Glomerular endothelial cell (primary cell): ENCODE results near the gene CADM4. TPM values are rescaled to one million over a fixed set of nuclear protein-coding genes. Genes with fewer than 3 reads are reported as not detected.
"Not testable (repeated sequence)": the region's sequence is repeated elsewhere in the genome, so short reads cannot be mapped to it uniquely, and the experiment has no call there.

Experiments
- DNase-seq: peaks from one replicate; pipeline ENCODE4 v3.0.0-alpha.2; 2011; ENCODE audit warnings: low read depth, low spot score; ENCODE audit errors: extremely low read depth
- total RNA-seq: library from RNA; depleted of rRNA; stranded (reverse); fragments of >200 nt; gene quantifications from 2 replicates; pipeline ENCODE4 v1.2.3, GENCODE V29; 2015

CADM4 gene
- total RNA-seq, 1 donor from 2014 or later = 8.3 TPM

DNA sequence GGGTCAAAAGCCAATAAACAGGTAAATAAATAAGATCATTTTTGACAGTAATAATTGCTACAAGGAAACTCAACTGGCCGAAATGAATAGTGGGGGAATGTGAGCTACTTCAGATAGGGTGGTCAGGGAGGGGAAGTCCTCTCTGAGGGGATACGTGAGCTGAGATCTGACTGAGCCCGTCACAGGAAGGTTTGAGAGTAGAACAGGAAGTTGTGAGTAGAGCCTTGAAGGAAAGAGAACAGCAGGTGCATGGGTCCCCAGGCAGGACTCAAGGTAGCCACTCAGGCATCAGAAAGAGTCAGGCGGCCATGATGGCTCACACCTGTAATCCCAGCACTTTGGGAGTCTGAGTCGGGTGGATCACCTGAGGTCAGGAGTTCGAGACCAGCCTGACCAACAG is 50.0 kb downstream of the CADM4 start:
- DNase-seq = no peak

DNA sequence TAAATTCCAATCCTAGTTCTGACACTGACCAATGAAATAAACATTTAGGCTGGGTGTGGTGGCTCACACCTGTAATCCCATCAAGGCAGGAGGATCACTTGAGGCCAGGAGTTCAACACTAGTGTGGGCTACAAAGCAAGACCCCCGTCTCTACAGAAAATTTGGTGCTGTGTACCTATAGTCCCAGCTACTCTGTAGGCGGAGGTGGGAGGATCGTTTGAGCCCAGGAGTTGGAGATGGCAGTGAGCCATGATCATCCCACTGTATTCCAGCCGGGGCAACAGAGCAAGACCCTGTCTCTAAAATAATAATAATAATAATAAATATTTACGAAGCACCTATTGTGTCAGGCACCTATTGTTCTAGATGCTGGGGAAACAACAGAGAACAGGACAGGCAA is 50.4 kb downstream of the CADM4 start:
- no peak for DNase-seq

DNA sequence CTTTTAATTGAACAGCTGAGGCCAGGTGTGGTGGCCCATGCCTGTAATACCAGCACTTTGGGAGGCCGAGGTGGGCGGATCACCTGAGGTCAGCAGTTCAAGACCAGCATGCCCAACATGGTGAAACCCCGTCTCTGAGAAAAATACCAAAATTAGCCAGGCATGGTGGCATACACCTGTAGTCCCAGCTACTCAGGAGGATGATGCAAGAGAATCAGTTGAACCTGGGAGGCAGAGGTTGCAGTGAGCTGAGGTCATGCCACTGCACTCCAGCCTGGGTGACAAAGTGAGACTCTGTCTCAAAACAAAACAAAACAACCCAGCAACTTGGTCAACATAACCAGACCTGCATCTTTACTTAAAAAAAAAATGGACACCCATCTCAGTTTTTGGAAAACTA is 52.6 kb downstream of the CADM4 start:
- not testable (repeated sequence) for DNase-seq

DNA sequence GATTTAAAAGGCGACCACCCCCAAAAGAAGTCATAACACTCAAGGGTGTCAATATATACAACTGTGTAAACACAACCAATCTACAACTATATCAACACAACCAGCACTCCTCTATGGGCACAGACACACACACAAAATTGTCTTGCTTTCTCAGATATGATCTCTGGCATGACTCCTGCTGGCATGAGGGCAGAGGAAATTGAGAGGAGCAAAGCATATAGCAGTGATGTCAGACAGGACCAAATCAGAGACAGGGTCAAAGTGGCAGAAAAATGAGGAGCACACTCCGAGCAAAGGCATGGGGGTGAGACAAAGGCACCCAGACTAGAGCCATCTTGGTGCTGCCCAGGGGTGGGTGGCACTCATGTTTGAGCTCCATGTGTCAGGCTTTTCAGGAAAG is 53.3 kb downstream of the CADM4 start:
- no peak for DNase-seq

DNA sequence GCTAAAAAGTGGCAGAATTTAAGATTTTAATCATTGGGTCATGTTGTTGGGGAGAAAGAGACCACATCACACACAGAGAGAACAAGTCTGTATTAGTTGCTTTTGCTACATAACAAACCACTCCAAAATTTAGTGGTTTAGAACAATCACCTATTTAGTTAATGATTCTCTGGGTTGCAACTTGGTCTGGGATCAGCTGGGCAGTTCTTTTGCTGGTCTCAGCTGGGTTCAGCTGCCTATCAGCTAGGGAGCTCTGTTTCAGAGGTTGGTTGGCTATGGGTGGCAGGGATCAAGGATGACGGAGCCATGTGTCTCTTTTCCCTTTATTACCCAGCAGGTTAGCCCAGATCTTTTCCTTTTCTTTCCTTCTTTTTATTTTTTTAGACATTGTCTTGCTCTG is 55.2 kb downstream of the CADM4 start:
- DNase-seq = no peak

DNA sequence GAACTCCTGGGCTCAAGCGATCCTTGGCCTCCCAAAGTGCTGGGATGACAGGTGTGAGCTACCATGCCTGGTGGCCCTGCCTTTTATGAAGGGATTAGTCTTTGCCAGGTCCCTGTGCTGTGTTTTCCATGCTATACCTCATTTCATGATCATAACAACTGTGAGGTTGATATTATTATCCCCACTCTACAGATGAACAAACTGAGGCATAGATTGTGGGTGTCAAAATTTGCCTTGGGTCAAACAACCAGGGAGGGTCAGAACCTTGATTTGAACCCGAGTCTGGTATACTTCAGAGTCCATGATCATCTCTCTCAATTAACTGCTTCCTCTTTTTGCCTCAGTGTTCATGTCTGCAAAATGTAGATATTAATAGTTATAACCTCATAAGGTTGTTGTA is 57.2 kb downstream of the CADM4 start:
- no peak for DNase-seq

DNA sequence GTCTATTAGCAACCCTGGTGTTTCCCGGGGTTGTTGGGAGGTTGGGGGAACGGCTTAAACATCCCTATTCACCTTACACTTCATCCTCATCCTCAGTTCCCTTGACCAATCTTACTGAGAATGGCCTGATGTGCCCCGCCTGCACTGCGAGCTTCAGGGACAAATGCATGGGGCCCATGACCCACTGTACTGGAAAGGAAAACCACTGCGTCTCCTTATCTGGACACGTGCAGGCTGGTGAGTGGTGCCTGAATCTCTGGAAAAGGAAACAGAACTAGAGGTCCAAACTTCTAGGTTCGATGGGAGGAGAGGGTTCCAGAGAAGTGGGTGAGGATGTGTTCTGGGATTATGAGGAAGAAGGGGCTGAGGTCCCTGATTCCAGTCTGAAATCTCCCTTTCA is 58.2 kb downstream of the CADM4 start:
- no peak for DNase-seq

DNA sequence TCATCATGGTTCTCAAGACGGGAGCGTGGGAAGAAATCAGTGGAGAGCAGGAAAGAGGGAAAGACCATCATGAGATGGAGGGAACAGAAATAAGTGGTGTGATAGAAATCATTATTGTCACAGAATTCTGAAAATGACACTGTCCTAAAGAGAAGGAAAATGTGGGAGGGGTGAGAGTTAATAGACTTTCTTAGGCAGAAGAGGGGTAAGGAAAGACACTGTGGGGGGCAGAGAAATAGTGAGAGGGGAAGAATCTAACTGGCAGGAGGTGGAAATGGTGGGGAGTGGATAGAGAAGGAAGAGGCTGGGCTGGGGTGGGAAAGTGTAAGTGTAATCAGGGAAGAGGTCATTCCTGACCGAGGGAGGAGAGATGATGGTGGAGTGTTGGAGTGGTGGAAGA is 60.9 kb downstream of the CADM4 start:
- no peak for DNase-seq

DNA sequence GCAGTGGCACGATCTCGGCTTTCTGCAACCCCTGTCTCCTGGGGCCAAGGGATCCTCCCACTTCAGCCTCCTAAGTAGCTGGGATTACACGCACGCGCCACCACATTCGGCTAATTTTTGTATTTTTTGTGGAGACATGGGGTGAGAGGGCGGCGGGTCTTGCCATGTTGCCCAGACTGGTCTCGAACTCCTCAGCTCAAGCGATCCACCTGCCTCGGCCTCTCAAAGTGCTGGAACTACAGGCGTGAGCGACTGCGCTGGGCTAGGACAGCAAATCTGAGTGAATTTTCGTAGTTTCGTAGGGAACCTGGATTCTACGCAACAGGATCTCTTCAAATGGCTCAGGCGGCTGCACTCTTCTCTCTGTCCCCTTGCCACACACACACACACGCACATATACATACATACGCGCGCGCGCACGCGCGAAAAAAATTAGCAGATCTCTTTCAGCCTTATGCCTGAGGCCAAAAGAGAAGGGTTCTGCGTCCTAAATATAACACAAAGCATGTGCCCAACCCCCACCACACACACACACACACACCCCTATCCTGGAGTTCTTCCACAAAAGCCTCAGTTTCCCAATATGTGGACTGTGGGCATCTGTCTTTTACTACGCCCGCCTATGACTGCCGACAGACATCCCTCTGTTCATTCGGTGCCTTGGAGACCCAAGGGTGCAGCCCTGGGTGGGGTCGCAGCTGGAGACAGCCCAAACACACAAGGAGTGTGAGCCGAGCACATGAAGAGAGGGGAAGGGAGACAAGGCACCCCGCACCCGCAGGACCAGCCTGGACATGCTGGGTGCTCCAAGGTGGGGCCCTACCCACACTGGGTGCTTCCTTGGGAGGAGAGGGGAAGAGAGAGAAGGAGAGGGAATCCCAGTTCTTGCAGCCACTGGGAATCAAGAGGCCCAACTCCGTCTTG is 63.4 kb downstream of the CADM4 start:
- DNase-seq = no peak

DNA sequence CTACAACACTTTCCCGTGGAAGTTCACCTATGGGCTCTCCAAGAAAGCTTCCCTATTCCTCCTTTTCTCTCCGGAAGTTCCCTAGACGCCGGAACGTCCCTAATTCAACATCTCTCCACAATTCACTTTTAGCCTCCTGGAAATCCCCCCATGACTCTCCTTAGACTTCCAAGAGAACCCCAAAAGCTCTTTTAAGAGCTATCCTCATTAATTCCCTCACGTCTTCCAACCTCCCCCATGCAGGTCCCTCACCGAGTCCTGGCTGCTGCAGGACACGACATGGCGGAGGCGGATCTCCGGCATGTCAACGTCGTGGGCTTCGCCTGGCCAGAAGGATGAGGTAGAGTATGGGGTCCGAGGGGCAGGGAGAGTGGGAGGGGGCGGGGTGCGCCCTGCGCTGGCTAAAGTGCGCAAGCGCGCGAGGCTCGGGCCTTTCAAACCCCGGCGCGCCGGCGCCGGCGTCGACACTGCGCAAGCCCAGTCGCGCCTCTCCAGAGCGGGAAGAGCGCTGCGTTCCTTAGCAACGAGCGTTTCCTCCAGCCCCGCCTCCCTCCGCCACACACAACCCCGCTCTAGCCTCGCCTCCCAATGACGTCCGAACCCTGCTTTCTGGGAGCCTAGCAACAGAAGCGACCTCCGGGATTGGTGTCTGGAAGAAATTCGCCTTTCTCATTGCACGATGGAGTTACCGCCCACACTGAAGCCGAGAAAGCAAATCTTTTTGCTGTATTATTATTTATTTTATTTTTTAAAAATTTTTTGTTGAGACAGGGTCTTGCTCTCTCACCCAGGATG is 64.3 kb downstream of the CADM4 start, which contains the start of the genes PINLYP and XRCC1:
Gene PINLYP, plus strand, starts transcription at position 646 of the 795 bp plus-strand sequence. CDS start 1,391 bp downstream, outside the sequence.
Gene XRCC1, minus strand, starts transcription at position 372 of the 795 bp plus-strand sequence. Its CDS starts 69 bp downstream, at position 303.
- DNase-seq = peak; percentile 89

DNA sequence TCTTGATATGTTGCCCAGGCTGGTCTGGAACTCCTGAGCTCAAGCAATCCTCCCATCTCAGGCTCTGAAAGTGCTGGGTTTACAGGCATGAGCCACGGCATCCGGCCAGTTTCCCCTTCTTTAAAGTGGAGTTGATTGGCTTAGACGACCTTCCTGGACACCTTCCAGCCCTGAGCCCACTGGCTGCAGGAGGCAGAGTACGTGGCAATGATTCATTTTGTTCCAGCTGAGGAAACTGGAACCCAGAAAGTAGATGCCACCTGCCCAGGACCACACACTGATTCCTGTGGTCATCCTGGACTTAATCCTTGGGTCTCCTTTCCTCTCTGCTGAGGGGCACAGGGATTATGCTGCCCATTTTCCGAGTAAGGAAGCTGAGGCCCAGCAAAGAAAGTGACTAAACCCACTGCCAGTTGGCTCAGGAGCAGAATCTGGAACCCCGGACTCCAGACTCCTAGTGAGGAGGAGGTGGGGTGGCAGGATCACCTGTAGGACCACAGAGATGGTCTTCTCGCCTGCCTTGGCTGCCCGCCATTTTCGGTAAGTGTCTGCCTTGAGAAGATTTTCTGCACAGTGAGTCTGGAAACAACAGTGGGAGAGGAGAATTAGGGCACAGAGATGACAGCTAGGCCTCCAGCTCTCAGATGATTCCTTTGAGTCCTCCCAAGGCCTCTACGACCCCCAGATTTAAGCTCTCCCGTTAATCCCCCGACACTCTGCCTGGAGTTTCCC is 65.1 kb downstream of the CADM4 start:
- no peak for DNase-seq

Other genes with a start within 250 kb of the CADM4 start
- gene TEX101, start 225.0 kb downstream of the CADM4 start, total RNA-seq = not detected in 2 replicates
- not detected in 2 replicates for gene LYPD3, start 174.2 kb downstream of the CADM4 start, total RNA-seq
- 8.2 and 9.6 TPM in 2 replicates for gene PHLDB3, start 135.1 kb downstream of the CADM4 start, total RNA-seq
- 44.6 and 76.0 TPM in 2 replicates for gene ETHE1, start 112.6 kb downstream of the CADM4 start, total RNA-seq
- gene ZNF575, start 106.7 kb downstream of the CADM4 start, total RNA-seq = not detected in 2 replicates
- gene XRCC1, start 64.3 kb downstream of the CADM4 start, total RNA-seq = 28.5 and 34.3 TPM in 2 replicates
- 2.5 TPM in 1 of 2 replicates, not detected in the other for gene PINLYP, start 64.0 kb downstream of the CADM4 start, total RNA-seq
- gene IRGQ, start 43.7 kb downstream of the CADM4 start, total RNA-seq = 38.3 and 58.3 TPM in 2 replicates
- gene ZNF576, start 43.3 kb downstream of the CADM4 start, total RNA-seq = 8.6 and 11.2 TPM in 2 replicates
- gene SRRM5, start 27.8 kb downstream of the CADM4 start, total RNA-seq = 0.29 TPM in 1 of 2 replicates, not detected in the other
- gene ZNF428, start 20.2 kb downstream of the CADM4 start, total RNA-seq = 62.6 and 72.5 TPM in 2 replicates
- 99.7 and 140 TPM in 2 replicates for gene PLAUR, start 30.3 kb upstream of the CADM4 start, total RNA-seq
- gene IRGC, start 76.2 kb upstream of the CADM4 start, total RNA-seq = not detected in 2 replicates
- 21.3 and 24.5 TPM in 2 replicates for gene SMG9, start 115.1 kb upstream of the CADM4 start, total RNA-seq
- 0.10 and 0.23 TPM in 2 replicates for gene KCNN4, start 141.1 kb upstream of the CADM4 start, total RNA-seq
- 0.93 and 2.7 TPM in 2 replicates for gene LYPD5, start 162.6 kb upstream of the CADM4 start, total RNA-seq
- gene ZNF283, start 187.5 kb upstream of the CADM4 start, total RNA-seq = 3.5 and 6.3 TPM in 2 replicates
- gene ZNF404, start 244.1 kb upstream of the CADM4 start, total RNA-seq = 0.93 and 2.4 TPM in 2 replicates